Endothelial cell of hepatic sinusoid (primary cell): Measurements from ENCODE around the gene TIMM29.

Experiments
- in situ Hi-C: cut with HindIII; loops from 2 replicates; pipeline ENCODE4 v1.10.0; 2017; ENCODE audit warnings: low sequenced_read_pairs

The TIMM29 gene

DNA sequence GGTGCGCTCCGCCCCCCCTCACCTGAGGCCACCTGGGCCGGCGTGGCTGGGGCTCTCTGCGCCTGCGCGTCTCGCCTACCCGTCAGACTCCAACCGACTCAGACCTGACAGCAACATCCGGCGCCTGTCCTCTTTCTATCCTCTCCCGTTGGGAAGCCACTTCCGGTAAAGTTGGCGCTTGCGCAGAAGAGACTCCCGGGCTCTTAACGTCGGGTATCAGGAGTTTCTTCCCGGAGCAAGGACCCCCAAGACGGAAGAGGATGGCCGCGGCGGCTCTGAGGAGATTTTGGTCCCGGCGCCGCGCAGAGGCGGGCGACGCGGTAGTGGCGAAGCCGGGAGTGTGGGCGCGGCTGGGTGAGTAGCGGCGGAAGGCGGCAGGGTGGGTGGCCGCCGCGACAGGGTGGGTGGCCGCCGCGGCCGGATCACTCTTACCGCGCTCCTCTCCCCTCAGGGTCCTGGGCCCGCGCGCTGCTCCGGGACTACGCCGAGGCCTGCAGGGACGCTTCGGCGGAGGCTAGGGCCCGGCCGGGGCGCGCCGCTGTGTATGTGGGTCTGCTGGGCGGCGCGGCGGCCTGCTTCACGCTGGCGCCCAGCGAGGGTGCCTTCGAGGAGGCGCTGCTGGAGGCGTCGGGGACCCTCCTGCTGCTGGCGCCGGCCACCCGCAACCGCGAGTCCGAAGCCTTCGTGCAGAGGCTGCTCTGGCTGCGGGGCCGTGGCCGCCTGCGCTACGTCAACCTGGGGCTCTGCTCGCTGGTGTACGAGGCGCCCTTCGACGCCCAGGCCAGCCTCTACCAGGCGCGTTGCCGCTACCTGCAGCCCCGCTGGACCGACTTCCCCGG is at the start of gene TIMM29, which contains the start of gene YIPF2:
TSS of gene TIMM29 (plus strand) at position 249 of the 839 bp plus-strand sequence. CDS start at position 261, 12 bp downstream.
TSS of gene YIPF2 (minus strand) at position 77 of the 839 bp plus-strand sequence. CDS start 229 bp downstream, outside the sequence.
- in situ Hi-C loops = no loop called here

DNA sequence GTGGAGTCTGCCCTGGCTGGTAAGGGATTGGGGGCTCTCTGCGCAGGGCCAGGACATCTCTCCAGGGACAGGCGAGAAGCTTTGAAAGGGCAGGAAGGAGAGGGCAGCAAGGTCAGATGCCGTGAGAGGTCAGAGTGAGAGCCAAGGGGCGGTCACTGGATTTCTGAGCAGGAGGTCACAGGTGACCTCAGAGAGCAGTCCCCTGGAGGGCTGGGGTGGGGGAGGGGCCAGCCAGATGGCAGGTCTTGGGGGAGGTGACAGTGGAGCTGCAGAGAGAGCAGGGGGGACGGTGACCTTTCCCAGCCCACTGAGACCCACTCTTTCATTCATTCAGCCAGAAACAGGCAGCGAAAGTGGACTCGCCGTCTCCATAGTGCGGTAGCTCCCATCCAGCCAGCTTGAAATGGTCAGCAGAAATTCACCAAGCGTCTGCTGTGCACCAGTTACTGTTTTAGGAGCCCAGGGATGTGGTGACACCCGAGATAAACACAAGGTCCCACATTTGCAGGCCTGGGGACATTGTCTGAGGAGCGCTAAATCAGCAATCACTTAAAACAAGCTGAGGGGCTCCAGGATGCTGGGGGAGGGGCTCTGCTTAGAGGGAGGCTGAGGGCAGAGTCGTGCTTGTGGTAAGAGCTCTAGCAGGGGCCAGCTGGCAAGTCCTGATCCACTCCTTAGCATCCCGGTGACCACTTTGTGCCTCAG is 47.1 kb upstream of the TIMM29 start:
- in situ Hi-C loops = no loop called here

DNA sequence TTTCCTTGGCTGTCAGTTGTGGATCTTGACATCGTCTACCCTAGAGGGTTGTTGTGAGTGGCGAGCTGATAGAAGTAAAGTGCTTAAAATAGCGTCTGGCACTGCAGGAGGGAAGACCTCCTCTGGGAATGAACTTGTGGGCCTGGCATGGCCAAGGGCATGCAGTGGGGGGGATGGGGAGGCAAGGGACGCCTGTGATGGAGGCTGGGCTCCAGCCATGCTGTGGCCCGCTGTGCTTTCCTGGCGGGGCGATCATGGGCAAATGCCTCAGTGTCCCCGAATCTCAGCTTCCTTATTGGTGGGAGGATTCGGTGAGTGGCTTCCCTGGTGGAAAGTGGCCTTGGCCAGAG is 46.5 kb upstream of the TIMM29 start:
- in situ Hi-C loops = no loop called here

DNA sequence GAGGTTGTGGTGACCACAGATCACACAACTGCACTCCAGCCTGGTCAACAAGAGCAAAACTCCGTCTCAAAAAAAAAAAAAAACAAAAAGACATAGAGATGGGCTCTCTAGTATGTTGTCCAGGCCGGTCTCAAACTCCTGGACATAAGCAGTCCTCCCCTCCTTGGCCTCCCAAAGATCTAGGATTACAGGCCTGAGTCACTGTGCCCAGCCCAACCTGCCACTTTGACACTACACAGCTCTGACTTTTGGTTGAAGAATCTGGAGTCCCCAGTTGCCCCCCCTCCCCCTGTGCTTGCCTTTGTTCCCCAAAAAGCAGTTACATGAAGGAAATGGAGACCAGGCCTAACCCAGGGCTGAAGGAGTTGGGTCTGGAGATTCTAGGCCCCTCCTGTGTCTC is 44.3 kb upstream of the TIMM29 start:
- in situ Hi-C loops = no loop called here

DNA sequence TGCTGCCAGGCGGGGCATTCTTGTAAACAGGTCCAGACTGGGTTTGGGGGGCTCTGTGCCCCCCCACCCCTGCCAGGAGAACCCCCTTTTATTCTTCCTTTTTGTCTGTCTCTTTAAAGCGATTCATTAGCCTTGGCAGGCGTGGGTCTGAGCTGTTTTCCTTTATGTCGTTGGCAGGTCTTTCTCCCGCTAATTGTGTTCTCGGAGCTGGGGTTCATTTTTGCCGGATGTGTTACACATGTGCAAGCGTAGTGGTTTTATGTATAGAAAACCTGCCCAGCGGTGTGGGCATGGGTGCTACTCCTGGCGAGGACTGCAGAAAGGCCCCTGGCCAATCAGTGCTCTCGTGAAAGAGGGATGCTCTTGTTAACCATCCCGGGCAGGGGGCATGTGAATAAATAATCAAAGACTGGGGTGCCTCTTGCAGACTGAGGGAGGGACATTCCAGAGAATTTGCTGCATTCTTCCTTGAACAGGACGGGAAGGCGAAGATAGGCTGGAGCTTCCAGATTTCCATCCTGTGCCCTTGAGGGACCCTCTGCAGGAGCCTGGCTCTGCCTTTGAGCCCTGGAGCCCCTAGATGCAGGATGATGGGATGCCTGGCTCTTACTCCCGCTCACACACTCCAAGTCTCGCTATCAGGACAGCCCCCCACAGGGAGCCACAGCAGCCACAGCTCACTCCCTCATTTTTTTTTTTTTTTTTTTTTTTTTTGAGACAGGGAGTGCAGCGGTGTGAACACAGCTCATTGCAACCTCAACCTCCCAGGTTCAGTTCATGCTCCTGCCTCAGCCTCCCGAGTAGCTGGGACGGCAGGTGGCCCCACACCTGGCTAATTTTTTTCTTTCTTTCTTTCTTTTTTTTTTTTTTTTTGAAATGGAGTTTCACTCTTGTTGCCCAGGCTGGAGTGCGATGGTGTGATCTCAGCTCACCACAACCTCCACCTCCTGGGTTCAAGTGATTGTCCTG is 43.1 kb upstream of the TIMM29 start:
- in situ Hi-C loops = no loop called here

DNA sequence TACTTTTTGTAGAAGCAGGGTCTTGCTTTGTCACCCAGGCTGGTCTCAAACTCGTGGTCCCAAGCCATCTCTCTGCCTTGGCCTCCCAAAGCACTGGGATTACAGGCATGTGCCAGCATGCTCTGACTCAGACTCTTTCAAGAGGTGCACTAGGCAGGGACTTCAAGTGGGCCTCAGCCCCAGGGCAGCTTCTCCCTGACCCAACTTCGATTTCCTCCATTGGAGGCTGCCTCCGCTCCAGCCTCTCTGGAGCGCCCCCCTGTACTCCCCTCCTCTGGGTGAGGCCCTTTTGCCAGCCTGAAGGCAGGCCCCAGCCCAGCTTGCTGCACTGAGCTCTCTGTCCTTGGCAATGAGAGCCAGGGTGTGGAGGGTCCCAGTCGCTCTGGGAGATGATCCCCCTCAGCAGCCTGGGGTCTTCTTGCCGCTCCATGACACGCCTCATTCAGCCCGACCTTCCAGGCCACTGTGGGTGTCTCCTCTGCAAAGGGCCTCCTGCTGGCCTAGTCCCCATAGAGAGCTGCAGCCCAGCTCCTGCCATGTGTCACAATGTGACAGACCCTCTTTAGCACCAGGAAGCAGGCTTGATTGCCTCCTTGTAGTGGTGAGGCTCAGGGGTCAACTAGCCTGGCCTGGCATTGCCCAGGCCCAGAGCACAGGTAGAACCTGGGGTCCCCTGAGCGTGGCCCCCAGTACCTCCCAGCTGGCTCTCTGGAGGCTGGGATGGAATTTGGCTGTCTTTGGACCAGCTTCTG is 40.8 kb upstream of the TIMM29 start:
- in situ Hi-C loops = no loop called here

DNA sequence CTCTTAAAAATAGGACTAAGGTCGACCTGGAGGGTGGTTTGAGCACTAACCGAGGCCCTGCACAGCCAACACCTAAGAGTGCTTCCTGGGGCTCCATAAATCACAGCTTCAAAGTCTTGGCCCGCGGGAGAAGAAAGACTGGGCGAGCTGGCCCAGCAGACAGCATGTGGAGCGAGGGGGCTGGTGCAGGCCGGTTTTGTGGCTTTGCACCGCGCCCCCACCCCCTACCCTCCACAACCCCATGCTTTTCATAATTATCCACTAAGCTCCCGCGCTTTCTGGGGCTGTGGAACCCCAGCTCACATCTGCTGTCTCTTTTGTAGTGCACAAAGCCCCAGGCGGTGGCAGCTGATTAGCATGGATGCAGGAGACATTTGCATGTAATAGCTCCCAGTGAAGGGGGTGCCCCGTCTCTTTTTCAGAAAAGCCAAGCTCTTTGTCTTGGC is 40.2 kb upstream of the TIMM29 start:
- in situ Hi-C loops = no loop called here

DNA sequence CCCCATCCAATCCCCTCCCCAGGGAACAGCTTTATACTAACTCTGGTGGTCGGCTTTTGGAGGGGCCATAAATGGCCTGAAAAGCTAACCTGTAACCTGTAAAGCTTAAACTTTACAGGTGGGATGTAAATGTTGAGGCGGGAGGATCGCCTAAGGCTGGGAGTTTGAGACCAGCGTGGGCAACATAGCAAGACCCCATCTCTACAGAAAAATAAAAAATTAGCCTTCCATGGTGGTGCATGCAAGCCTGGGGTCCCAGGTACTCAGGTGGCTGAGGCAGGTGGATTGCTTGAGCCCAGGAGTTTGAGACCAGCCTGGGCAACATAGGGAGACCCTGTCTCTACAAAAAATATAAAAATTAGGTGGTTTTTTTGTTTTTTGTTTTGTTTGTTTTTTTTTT is 38.7 kb upstream of the TIMM29 start:
- in situ Hi-C loops = no loop called here

DNA sequence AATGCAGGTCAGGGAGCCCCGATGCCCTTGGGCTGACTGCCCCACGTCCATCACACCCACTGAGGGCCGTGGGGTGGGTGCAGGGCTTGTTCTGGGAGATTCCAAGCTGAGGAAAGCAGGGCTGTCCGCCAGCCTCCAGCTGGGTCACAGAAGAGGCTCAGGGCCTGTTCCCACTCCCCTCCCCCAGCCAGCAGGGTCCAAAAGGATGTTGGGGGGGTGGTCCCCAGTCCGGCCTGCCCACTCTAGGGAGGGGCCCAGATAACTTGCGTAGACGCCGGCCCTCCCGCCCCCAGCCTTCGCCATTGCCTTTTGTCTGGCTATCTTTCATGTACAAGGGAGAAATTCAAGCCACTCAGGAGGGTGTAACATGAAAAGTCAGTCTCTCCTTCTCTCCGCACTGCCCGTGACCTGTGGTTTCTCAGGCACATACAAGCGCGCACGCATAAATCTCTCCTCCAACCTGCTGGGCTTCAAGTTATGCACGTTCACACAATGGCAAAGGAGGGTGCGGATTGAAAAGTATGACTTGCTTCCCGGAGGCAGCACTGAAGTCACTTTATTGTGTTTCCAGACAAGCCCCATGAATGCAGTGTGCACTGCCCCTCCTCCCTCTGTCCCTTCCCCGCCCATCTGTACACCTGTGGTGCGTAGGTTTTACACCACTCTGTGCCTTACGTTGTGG is 37.1 kb upstream of the TIMM29 start:
- in situ Hi-C loops = no loop called here

DNA sequence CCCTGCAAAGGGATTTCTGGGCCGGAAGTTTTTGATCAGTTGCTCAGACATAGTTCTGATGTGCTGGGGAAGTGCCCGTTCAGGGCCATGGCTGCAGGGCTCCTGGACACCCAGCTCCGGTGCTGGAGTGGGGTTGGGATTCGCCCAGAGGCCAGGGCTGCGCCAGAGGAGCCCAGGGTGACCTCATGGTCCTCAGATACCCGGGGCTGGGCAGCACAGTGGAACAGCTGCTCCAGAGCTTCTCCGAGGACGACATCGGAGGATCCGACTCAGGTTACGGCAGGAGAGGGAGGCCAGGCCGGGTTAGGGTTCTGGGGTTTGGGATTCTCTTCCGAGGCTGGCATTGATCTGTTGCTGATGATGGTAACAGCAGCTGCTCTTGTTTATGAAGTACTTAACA is 36.4 kb upstream of the TIMM29 start:
- in situ Hi-C loops = no loop called here

DNA sequence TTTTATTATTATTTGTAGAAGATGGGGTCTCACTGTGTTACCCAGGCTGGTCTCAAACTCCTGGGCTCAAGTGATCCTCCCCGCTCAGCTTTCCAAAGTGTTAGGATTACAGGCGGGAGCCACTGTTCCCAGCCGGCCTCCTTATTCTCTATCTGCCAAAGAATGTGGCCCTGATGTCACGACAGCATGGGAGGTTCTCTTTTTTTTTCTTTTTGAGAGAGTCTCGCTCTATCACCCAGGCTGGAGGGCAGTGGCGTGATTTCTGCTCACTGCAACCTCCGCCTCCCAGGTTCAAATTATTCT is 33.7 kb upstream of the TIMM29 start:
- in situ Hi-C loops = no loop called here

DNA sequence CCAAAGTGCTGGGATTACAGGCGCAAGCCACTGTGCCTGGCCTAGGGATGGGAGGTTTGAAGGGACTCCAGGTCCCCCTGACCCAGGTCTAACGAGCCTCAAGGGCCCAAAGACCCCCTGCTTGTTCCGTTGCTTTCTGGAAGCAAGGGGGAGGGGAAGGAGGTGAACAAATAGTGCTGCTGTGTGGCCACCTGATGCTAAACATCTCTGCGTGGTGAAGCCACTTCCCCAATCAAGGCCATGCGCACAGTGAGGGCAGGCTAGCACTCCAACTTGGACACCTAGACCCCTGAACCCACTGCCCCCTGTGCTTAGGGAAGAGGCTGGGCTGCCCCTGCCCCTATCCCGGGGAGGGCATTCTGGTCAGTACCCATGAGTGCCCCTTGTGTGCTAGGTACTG is 33.2 kb upstream of the TIMM29 start:
- in situ Hi-C loops = no loop called here

DNA sequence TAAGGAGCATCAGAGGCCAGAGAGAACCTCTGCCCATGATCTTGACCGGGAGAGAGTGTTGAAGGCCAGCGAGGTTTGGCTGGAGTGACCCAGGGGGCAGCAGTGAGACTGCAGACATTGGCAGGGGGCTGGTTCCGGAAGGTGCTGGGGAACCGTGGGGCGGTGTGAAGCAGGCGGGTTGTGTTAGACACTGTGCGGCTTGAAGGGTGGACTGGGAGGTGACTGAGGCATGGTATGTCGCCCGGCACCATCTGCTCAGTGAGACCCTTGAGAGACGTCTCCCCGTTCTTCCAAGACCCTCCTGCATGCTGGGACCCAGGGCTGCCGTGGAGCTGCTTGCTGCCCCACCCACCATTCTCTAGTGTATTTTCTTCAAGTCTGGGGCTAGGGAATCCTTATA is 32.7 kb upstream of the TIMM29 start:
- in situ Hi-C loops = no loop called here

DNA sequence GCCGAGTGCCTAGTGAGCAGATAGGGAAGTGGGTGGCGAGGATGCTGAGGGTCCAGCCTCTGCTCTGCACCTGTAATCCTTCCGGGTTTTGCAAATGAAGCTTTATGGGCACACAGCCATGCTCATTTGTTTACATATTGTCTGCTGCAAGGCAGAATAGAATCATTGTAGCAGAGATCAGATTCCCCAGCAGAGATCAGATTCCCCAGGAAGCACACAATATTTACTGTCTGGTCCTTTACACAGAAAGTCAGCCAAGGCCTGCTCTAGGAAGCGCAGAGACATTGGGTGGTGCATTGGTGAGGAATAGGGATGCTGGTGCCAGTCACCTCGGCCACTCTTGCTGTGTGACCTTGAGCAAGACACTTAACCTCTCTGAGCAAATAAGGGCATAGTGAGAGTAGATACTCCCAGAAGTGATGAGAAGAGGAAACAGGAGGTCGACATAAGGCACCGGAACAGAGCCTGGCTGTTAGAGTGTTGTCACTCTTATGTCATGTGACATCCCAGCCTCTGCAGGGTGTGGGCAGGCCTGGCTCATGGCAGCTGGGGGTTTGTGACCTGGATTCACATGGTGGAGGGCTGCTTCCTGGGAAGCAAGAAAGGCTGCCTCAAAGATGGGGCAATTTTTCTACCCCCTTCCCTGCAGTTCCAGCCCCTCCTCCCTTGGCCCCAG is 31.6 kb upstream of the TIMM29 start:
- in situ Hi-C loops = no loop called here

DNA sequence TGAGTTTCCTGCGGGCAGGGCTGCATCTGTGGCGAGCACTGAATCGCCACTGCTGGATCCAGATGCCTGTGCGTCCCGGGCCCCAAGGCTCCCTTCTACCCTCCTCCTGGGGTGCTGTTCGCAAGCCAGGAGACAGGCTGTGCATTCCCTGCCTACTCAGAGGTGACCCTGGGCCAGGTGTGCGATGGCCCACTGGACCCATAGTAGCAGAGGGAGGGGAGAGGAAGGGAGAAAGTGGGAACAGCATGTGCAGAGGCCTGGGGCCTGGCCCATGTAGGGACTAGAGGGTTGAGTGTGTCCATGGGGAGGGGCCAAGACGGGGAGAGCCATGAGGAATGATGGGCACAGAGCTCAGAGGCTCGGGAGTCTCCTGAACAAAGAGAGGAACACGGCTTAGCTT is 30.0 kb upstream of the TIMM29 start:
- in situ Hi-C loops = no loop called here

DNA sequence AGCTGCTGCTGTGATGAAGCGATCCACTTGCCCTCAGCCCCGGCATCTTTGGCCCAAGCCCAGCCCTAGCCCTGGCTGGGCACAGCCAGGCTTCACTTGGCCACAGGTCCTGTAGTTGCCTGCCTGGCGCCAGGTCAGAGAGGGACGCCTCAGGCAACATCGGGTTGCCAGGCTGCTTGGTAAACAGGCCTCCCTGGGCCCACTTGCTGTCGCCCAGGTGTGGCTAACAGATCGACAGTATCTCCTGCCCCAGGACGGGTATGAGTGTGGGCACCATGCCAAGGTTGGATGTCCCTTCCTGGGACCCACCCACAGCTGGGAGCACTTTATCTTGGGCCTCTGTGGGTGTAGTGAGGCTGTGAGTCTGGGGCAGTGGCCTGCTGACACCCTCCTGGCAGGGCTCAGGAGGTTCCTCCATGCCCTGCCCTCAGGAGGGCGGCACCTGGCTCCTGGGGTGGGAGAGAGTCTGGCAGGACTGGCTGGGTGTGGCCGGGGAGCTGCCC is 29.4 kb upstream of the TIMM29 start:
- in situ Hi-C loops = no loop called here

DNA sequence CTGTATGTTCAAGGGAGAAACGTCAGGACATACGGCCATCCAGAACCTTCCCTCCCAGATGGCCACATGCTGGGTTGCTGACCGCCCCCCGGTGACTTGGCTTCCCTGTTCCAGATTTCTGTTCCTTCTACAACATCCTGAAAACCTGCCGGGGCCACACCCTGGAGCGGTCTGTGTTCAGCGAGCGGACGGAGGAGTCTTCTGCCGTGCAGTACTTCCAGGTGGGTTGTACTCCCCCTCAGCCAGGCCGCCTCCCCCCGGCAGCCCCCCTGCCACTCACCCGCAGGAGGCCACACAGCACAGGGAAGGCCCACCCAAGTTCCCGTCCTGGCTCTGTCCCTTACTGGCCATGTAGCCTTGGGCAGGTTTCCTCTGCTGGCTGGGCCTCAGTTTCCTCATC is 20.7 kb upstream of the TIMM29 start:
- in situ Hi-C loops = no loop called here

DNA sequence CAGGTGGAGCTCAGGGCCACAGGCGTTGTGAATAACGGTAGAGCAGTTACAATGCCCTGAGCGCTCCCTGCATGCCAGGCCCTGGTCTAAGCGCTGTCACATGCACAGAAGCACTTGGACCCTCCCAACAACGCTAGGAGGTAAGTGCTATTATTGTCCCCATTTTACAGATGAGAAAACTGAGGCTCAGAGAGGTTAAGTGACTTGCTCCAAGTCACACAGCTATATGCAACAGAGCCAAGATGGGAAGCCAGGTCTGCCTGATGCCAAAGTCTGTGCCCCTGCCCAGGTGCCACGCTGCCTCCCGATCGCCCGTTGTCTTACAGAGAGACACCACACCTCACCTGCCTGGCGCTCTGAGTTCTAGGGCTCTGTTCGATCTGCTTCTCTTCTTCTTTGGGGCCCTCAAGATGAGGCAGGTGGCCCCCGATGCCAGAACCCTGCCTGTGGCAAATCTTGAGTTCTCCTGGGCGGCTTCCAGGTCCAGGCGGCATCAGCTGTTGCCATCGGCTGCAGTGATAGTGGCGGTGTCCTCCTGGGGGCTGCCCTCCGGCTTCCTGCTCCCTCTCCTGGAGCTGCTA is 20.1 kb upstream of the TIMM29 start:
- in situ Hi-C loops = no loop called here
